ENCODE data around the gene ADCY9.

Gene ADCY9

GRCh38 chr16:4003166-4003565 is 113.1 kb downstream of the ADCY9 start:
- DNase-seq (ENCODE audit: low spot score) = no peak

- DNase-seq (ENCODE audit: low spot score) = no peak
Observed at GRCh38 chr16:4002121-4002520, 114.1 kb downstream of the ADCY9 start.

DNA sequence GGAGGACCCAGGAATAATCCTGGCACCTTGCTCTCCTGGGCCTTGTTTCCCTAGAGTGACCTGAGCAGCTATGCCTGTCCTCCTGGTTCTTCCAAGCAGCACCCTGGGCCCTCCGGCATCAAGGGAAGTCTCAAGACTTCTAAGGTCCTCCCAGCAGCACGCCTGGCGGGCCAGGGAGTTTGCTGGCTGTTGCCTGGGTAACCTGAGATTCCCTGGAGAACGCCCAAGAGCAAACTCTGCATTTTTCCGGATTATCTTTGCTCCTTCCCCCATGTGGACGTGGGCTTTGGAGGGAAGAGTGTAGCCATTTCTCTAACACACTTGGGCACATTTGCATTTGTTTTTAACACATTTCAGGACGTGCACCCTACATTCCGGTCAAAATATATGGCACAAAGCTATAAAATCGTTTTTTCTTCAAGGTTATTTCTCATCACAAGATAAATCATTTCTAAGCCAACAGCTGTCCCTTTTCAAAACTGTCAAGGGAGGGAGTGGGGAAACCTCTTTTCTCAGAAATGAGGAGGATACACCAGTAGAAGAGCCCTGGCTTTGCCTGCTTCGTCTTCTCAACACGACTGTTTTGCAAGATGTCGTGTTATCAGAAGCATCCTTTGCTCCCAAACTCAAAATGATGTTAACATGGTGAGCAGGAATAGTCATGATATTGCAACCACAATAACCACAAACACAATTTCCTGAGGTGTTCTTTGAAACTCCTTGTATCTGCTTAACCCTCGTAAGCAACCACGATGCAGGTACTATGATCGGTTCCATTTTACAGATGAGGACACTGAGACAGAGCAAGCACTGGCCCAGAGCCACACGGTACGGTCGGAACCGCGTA is 116.5 kb downstream of the ADCY9 start:
- no peak for DNase-seq (ENCODE audit: low spot score)

DNA sequence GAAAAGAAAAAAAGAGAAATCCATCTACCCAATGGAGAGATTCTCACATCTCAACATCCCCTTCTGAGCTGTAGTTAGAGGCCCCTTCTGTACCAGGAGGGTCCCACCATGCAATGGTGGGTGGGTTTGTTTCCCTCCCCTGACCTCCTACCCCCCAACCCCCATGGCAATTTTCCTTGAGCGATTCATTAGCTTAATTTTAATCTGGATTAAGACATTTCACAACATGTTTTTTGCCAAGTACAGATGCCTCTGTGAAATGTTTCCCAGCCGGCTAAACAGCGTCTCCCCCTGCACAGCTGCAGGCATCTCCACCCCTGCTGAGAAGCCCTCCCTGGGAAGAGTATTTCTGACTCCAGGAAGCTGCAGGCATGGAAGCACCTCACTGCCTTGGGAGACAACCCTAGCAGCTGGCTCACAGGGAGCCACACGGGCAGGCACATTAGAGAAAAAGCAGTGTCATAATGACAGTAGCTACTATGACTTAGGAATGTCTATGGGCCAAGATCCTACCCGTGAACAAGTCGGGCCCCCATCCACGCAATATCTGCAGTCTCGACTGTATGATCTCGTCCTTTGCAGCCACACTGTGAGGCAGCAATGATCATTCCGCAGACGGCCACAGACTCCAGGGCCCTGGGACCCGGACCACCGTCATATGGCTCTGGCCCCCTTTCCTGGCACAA is 117.3 kb downstream of the ADCY9 start:
- no peak for DNase-seq (ENCODE audit: low spot score)

GRCh38 chr16:3997231-3997841 is 118.9 kb downstream of the ADCY9 start:
- DNase-seq (ENCODE audit: low spot score) = no peak

DNA sequence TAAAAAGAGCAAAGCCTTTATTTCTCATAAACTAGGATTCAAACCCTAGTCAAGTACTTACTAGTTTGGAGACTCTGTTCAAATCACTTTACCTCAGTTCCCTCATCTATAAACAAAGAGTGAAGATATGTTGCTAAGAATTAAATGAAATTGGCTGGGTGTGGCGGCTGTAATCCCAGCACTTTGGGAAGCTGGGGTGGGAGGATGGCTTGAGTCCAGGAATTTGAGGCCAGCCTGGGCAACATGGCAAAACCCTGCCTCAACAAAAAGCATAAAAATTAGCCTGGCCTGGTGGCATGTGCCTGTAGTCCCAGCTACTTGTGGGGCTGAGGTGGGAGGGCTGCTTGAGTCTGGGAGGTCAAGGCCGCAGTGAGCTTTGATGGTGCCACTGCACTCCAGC is 121.2 kb downstream of the ADCY9 start:
- DNase-seq (ENCODE audit: low spot score) = no peak

DNA sequence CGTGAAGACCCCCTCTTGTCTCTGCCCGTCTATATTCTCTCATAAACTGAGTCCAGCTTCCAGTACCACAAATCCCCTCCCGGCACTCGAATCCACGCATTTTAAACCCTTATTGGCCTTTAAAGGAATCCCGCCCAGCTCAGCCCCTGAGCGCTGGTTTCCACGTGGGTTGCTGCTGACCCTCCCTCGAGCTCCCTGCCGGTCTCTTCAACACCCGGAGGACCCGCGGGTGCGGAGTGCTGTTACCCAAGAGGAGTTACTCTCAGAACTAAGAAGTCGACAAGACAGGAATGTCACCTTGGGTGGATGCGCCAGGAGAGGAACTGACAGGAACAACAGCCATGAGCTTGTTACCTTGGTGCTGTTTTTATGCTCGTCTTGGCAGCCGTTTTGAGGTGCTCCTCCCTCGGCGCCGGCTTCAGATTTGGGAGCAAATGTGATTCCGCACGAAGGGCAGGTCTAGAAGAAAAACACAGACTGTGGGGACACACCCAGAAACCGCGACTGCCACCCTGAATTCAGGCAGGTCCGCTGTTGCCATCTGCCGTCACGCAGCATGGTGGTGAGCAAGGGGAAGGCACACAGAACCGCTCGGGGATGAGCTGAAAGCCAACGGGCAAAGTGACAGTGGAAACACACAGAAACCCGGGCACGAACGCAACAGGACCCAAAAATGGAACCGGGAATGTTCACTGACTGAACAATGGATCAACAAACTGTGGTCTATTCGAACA is 123.0 kb downstream of the ADCY9 start:
- DNase-seq (ENCODE audit: low spot score) = no peak

- no peak for DNase-seq (ENCODE audit: low spot score)
Observed at GRCh38 chr16:3992297-3993051, 123.8 kb downstream of the ADCY9 start.

DNA sequence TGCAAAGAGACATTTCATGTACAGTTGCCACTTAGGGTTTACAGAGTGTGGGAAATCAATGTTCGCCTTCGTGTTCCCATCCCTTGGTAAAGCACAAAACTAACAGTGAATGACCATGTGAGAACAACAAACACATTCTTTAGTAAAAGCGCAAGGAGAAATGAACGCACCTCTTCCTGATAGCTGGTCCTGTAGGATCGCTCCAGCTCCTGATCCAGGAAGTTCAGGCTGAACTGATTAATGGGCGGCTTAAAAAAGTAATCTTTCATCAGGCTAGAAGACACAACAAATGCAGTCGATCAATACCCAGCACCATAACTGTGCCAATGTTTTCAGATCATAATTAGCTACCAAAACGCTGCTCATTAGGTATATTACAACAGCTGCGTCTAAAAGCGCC is 127.4 kb downstream of the ADCY9 start:
- DNase-seq (ENCODE audit: low spot score) = no peak

- no peak for DNase-seq (ENCODE audit: low spot score)
Observed at GRCh38 chr16:3988011-3988410, 128.2 kb downstream of the ADCY9 start.

- DNase-seq (ENCODE audit: low spot score) = no peak
Observed at GRCh38 chr16:3987231-3987630, 129.0 kb downstream of the ADCY9 start.

GRCh38 chr16:3986235-3986544 is 130.1 kb downstream of the ADCY9 start:
- DNase-seq (ENCODE audit: low spot score) = no peak

- no peak for DNase-seq (ENCODE audit: low spot score)
Observed at GRCh38 chr16:3984111-3985060, 131.9 kb downstream of the ADCY9 start.

- no peak for DNase-seq (ENCODE audit: low spot score)
Observed at GRCh38 chr16:3983081-3983520, 133.1 kb downstream of the ADCY9 start.

- DNase-seq (ENCODE audit: low spot score) = no peak
Observed at GRCh38 chr16:3982216-3982615, 134.0 kb downstream of the ADCY9 start.

- peak; percentile 27 for DNase-seq (ENCODE audit: low spot score)
Observed at GRCh38 chr16:3980253-3981111, 135.8 kb downstream of the ADCY9 start.

DNA sequence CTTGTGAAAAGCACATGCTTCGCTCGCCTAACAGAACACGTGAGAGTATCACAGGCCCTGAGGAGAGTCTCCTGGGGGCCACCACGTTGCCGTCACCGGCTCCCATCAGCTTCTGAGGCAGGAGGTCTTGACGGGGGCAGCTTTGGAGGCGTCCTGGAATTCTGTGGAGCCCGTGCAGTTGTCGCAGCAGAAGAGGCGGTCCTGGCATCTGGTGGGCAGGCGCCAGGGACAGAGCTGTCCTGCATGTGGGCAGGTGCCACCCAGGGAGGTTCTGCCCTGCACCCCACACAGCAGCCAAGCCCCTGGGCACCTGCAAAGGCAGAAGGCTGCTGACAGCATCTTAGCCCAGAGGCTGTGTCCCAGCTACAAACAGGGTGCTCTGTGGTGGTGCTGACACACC is 136.7 kb downstream of the ADCY9 start:
- no peak for DNase-seq (ENCODE audit: low spot score)

DNA sequence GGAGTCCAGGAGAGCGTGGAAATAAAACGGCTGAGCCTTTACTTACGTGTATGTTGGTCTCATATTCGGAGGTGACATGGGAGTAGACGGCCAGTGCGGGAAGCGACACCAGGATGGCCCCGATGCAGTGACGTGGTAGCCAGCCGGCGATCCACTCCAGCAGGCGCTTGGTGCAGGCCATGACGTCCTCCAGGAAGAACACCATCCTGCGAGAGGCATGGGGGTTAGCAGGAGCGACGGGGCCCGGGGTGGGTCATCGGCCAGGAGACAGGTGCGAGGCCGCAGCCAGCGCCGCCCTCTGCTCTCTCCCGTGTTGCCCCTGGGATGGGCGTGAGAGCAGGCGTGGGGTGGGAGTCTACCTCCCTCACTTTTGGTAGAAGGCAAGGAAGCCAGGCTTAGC is 137.2 kb downstream of the ADCY9 start:
- no peak for DNase-seq (ENCODE audit: low spot score)

- no peak for DNase-seq (ENCODE audit: low spot score)
Observed at GRCh38 chr16:3977376-3977775, 138.9 kb downstream of the ADCY9 start.

- no peak for DNase-seq (ENCODE audit: low spot score)
Observed at GRCh38 chr16:3974751-3975150, 141.5 kb downstream of the ADCY9 start.
